ENCODE measurements around the gene AMN1. TPM values are rescaled to one million over a fixed set of nuclear protein-coding genes. Genes with fewer than 3 reads are reported as not detected.
A peak's percentile ranks its signal among the peaks of the same experiment; 100 is the strongest.

Gene AMN1
- total and polyA plus RNA-seq, 2 of the 13 experiments (the other 11 are each of a cell fraction or from before 2014, with no cell fraction given) = 7.5 to 26.5 TPM

DNA sequence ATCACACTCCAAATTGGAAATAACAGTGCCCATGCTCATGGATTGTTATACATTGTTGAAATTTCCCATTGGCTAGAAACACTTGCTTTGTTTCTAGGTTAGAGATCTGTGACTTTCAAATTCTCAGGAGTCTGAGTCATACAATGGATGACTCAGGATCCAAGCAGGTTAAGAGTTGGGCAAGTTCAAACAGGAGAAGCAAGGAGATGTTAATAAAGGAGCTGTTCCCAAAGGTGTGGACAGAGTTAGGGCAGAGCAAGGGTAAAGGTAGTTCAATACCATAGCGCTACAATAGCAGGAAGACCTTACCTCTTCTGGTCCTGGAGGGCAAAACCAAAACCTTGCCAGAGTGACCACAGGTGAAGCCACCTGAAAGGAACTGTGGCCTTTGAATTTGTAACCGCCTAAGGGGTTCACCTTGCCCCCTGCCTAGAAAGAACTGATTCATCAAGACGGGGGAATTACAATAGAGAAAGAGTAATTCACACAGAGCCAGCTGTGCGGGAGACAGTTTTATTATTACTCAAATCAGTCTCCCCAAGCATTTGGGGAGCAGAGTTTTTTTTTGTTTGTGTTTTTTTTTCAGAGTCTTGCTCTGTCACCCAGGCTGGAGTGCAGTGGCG, 4.2 kb upstream of the AMN1 start (continued):
- TF ChIP-seq ARID5B (CRISPR knock-in tag; IDR thresholded peaks at IDR 0.05) = peak; percentile 40; the same call in 1 of the 2 replicates
- TF ChIP-seq ZNF251 (CRISPR knock-in tag; IDR thresholded peaks at IDR 0.05) = no peak
- no peak for TF ChIP-seq SOX6 (IDR thresholded peaks at IDR 0.05)
- TF ChIP-seq SOX6 (CRISPR knock-in tag; IDR thresholded peaks at IDR 0.05) = peak; percentile 26; the same call in 1 of the 2 replicates
- TF ChIP-seq NFE2L2 (IDR thresholded peaks at IDR 0.05; ENCODE audit: low read length) = peak; percentile 9; the same call in 1 of the 2 replicates
- TF ChIP-seq, protein P1, sequence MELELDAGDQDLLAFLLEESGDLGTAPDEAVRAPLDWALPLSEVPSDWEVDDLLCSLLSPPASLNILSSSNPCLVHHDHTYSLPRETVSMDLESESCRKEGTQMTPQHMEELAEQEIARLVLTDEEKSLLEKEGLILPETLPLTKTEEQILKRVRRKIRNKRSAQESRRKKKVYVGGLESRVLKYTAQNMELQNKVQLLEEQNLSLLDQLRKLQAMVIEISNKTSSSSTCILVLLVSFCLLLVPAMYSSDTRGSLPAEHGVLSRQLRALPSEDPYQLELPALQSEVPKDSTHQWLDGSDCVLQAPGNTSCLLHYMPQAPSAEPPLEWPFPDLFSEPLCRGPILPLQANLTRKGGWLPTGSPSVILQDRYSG (CRISPR knock-in tag; IDR thresholded peaks at IDR 0.05) = no peak
- TF ChIP-seq ZBTB33 (CRISPR knock-in tag; IDR thresholded peaks at IDR 0.05) = peak; percentile 64; the same call in 1 of the 2 replicates
- peak; percentile 49; the same call in 1 of the 2 replicates for TF ChIP-seq SOX5 (CRISPR knock-in tag; IDR thresholded peaks at IDR 0.05; ENCODE audit: borderline replicate concordance)
- TF ChIP-seq HMG20A (CRISPR knock-in tag; IDR thresholded peaks at IDR 0.05; ENCODE audit: borderline replicate concordance) = peak; percentile 56; the same call in 1 of the 2 replicates
- TF ChIP-seq, protein P2, sequence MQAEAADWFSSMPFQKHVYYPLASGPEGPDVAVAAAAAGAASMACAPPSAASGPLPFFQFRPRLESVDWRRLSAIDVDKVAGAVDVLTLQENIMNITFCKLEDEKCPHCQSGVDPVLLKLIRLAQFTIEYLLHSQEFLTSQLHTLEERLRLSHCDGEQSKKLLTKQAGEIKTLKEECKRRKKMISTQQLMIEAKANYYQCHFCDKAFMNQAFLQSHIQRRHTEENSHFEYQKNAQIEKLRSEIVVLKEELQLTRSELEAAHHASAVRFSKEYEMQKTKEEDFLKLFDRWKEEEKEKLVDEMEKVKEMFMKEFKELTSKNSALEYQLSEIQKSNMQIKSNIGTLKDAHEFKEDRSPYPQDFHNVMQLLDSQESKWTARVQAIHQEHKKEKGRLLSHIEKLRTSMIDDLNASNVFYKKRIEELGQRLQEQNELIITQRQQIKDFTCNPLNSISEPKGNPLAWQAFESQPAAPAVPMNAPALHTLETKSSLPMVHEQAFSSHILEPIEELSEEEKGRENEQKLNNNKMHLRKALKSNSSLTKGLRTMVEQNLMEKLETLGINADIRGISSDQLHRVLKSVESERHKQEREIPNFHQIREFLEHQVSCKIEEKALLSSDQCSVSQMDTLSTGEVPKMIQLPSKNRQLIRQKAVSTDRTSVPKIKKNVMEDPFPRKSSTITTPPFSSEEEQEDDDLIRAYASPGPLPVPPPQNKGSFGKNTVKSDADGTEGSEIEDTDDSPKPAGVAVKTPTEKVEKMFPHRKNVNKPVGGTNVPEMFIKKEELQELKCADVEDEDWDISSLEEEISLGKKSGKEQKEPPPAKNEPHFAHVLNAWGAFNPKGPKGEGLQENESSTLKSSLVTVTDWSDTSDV (CRISPR knock-in tag; IDR thresholded peaks at IDR 0.05) = no peak
- TF ChIP-seq, protein P3, sequence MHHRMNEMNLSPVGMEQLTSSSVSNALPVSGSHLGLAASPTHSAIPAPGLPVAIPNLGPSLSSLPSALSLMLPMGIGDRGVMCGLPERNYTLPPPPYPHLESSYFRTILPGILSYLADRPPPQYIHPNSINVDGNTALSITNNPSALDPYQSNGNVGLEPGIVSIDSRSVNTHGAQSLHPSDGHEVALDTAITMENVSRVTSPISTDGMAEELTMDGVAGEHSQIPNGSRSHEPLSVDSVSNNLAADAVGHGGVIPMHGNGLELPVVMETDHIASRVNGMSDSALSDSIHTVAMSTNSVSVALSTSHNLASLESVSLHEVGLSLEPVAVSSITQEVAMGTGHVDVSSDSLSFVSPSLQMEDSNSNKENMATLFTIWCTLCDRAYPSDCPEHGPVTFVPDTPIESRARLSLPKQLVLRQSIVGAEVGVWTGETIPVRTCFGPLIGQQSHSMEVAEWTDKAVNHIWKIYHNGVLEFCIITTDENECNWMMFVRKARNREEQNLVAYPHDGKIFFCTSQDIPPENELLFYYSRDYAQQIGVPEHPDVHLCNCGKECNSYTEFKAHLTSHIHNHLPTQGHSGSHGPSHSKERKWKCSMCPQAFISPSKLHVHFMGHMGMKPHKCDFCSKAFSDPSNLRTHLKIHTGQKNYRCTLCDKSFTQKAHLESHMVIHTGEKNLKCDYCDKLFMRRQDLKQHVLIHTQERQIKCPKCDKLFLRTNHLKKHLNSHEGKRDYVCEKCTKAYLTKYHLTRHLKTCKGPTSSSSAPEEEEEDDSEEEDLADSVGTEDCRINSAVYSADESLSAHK (CRISPR knock-in tag; IDR thresholded peaks at IDR 0.05; ENCODE audit: borderline replicate concordance) = no peak
- 0 out of 2 replicates have a peak, but pooled peaks have one; percentile 75 for TF ChIP-seq DNMT3B (CRISPR knock-in tag; conservative IDR thresholded peaks at IDR 0.05)
- TF ChIP-seq ZNF557 (CRISPR knock-in tag; IDR thresholded peaks at IDR 0.05) = no peak
- TF ChIP-seq KDM5B (CRISPR knock-in tag; IDR thresholded peaks at IDR 0.05; ENCODE audit: borderline replicate concordance) = no peak
- TF ChIP-seq, protein P4, sequence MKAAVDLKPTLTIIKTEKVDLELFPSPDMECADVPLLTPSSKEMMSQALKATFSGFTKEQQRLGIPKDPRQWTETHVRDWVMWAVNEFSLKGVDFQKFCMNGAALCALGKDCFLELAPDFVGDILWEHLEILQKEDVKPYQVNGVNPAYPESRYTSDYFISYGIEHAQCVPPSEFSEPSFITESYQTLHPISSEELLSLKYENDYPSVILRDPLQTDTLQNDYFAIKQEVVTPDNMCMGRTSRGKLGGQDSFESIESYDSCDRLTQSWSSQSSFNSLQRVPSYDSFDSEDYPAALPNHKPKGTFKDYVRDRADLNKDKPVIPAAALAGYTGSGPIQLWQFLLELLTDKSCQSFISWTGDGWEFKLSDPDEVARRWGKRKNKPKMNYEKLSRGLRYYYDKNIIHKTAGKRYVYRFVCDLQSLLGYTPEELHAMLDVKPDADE (CRISPR knock-in tag; IDR thresholded peaks at IDR 0.05) = no peak

Measured in HepG2 (cell line).